WTC11 (cell line): Measurements from ENCODE around the gene LDLRAD4. TPM values are rescaled to one million over a fixed set of nuclear protein-coding genes. Genes with fewer than 3 reads are reported as not detected.

ENCODE experiments used
- ATAC-seq: fragments of 200-7000 bp; cut with Tn5 transposase; 2 replicates; pipeline ENCODE4 v1.10.0; 2021; ENCODE audit warnings: mild to moderate bottlenecking, moderate library complexity
- CTCF ChIA-PET: fragments of 300-600 bp; sonication (Branson Sonifier 250); formaldehyde crosslinking; loops from one replicate; lab custom pipeline; 2021; ENCODE audit warnings: antibody characterized with exemption; lab: Charles Lee
- POLR2A ChIA-PET: fragments of 350-600 bp; sonication (Branson Sonifier 250); formaldehyde crosslinking; loops from one replicate; lab custom pipeline; 2021; ENCODE audit warnings: antibody characterized with exemption; lab: Charles Lee
- DNase-seq: peaks from one replicate; pipeline ENCODE4 v3.0.0; 2021; ENCODE audit warnings: low spot score
- H3K27ac Mint-ChIP-seq: 2 replicates; pipeline ENCODE4 v1.8.0; 2021; ENCODE audit warnings: mixed read lengths
- H3K27me3 Mint-ChIP-seq: 2 replicates; pipeline ENCODE4 v1.8.0; 2021; ENCODE audit warnings: low read depth, mild to moderate bottlenecking, moderate library complexity, mixed read lengths
- H3K36me3 Mint-ChIP-seq: 2 replicates; pipeline ENCODE4 v1.8.0; 2021; ENCODE audit warnings: mixed read lengths
- H3K4me1 Mint-ChIP-seq: 2 replicates; pipeline ENCODE4 v1.8.0; 2022; ENCODE audit warnings: mixed read lengths
- H3K4me3 Mint-ChIP-seq: 2 replicates; pipeline ENCODE4 v1.8.0; 2021; ENCODE audit warnings: mild to moderate bottlenecking, moderate library complexity, mixed read lengths
- H3K9me3 Mint-ChIP-seq: 2 replicates; pipeline ENCODE4 v1.8.0; 2021; ENCODE audit warnings: mixed read lengths
- ATF6 ChIP-seq: sonication (generic); formaldehyde crosslinking; IDR thresholded peaks from 2 replicates; pipeline ENCODE4 v1.8.1; 2023; ENCODE audit warnings: mild to moderate bottlenecking, missing genetic modification reagents
- CREB1 ChIP-seq: sonication (generic); formaldehyde crosslinking; IDR thresholded peaks from 2 replicates; pipeline ENCODE4 v1.8.0; 2023; ENCODE audit warnings: mild to moderate bottlenecking, missing genetic modification reagents
- FOXP1 ChIP-seq: sonication (generic); formaldehyde crosslinking; IDR thresholded peaks from 2 replicates; pipeline ENCODE4 v1.8.0; 2022; ENCODE audit warnings: missing genetic modification reagents, mild to moderate bottlenecking, moderate library complexity, borderline replicate concordance
- GABPB1 ChIP-seq: sonication (generic); formaldehyde crosslinking; IDR thresholded peaks from 2 replicates; pipeline ENCODE4 v1.8.1; 2023; ENCODE audit warnings: mild to moderate bottlenecking, missing genetic modification reagents
- HMGA2 ChIP-seq: fragments of 250-450 bp; sonication (Bioruptor Pico); IDR thresholded peaks from 2 replicates; pipeline ENCODE4 v1.4.0; 2021; ENCODE audit warnings: mild to moderate bottlenecking, moderate library complexity
- IRF2 ChIP-seq: sonication (generic); formaldehyde crosslinking; IDR thresholded peaks from 2 replicates; pipeline ENCODE4 v1.8.0; 2022; ENCODE audit warnings: low read depth, missing genetic modification reagents, borderline replicate concordance
- JAZF1 ChIP-seq: fragments of 250-450 bp; sonication (Bioruptor Pico); IDR thresholded peaks from 2 replicates; pipeline ENCODE4 v1.9.0; 2021; ENCODE audit warnings: moderate library complexity, mild to moderate bottlenecking, inconsistent platforms
- NR2C2 ChIP-seq: sonication (generic); formaldehyde crosslinking; IDR thresholded peaks from 2 replicates; pipeline ENCODE4 v1.8.0; 2022; ENCODE audit warnings: mild to moderate bottlenecking, missing genetic modification reagents
- PREB ChIP-seq: sonication (generic); formaldehyde crosslinking; IDR thresholded peaks from 2 replicates; pipeline ENCODE4 v1.8.1; 2022; ENCODE audit warnings: mild to moderate bottlenecking, missing genetic modification reagents, moderate library complexity, borderline replicate concordance
- RELA ChIP-seq: sonication (generic); formaldehyde crosslinking; IDR thresholded peaks from 2 replicates; pipeline ENCODE4 v1.8.1; 2022; ENCODE audit warnings: missing genetic modification reagents, mild to moderate bottlenecking, borderline replicate concordance
- RORB ChIP-seq: fragments of 250-450 bp; sonication (Bioruptor Pico); IDR thresholded peaks from 2 replicates; pipeline ENCODE4 v1.9.0; 2021; ENCODE audit warnings: mild to moderate bottlenecking
- SMAD3 ChIP-seq: sonication (generic); formaldehyde crosslinking; IDR thresholded peaks from 2 replicates; pipeline ENCODE4 v1.8.0; 2022; ENCODE audit warnings: missing genetic modification reagents, mild to moderate bottlenecking, borderline replicate concordance
- SMAD4 ChIP-seq: sonication (generic); formaldehyde crosslinking; IDR thresholded peaks from 2 replicates; pipeline ENCODE4 v1.8.0; 2022; ENCODE audit warnings: mild to moderate bottlenecking, missing genetic modification reagents
- TEAD1 ChIP-seq: sonication (generic); formaldehyde crosslinking; IDR thresholded peaks from 2 replicates; pipeline ENCODE4 v1.8.0; 2022; ENCODE audit warnings: mild to moderate bottlenecking, missing genetic modification reagents
- USF2 ChIP-seq: sonication (generic); formaldehyde crosslinking; IDR thresholded peaks from 2 replicates; pipeline ENCODE4 v1.8.1; 2023; ENCODE audit warnings: mild to moderate bottlenecking, missing genetic modification reagents, moderate library complexity
- ZBTB21 ChIP-seq: sonication (generic); formaldehyde crosslinking; IDR thresholded peaks from 2 replicates; pipeline ENCODE4 v1.8.1; 2023; ENCODE audit warnings: mild to moderate bottlenecking, missing genetic modification reagents, borderline replicate concordance
- ZNF121 ChIP-seq: sonication (generic); formaldehyde crosslinking; IDR thresholded peaks from 2 replicates; pipeline ENCODE4 v1.8.0; 2023; ENCODE audit warnings: missing genetic modification reagents
- ZNF263 ChIP-seq: sonication (generic); formaldehyde crosslinking; IDR thresholded peaks from 2 replicates; pipeline ENCODE4 v1.8.1; 2022; ENCODE audit warnings: low read depth, mild to moderate bottlenecking, moderate library complexity, missing genetic modification reagents
- ZNF396 ChIP-seq: fragments of 250-450 bp; sonication (Bioruptor Pico); IDR thresholded peaks from 2 replicates; pipeline ENCODE4 v1.8.0; 2021; ENCODE audit warnings: mild to moderate bottlenecking, moderate library complexity, borderline replicate concordance
- ZNF512 ChIP-seq: sonication (generic); formaldehyde crosslinking; IDR thresholded peaks from 2 replicates; pipeline ENCODE4 v1.8.1; 2022; ENCODE audit warnings: missing genetic modification reagents, borderline replicate concordance
- total RNA-seq: library from RNA; stranded (reverse); gene quantifications from 3 replicates; pipeline ENCODE4 v1.2.3, GENCODE V29; 2021
- TF ChIP-seq, protein P1 (sequence below): sonication (generic); formaldehyde crosslinking; conservative IDR thresholded peaks from 2 replicates; pipeline ENCODE4 v1.8.1; 2022; ENCODE audit warnings: mild to moderate bottlenecking, missing genetic modification reagents
- TF ChIP-seq, protein P2 (sequence below): sonication (generic); formaldehyde crosslinking; IDR thresholded peaks from 2 replicates; pipeline ENCODE4 v1.8.1; 2022; ENCODE audit warnings: low read depth, missing genetic modification reagents, borderline replicate concordance
- TF ChIP-seq, protein P3 (sequence below): fragments of 250-450 bp; sonication (Bioruptor Pico); IDR thresholded peaks from 2 replicates; pipeline ENCODE4 v1.9.0; 2021; ENCODE audit warnings: mild to moderate bottlenecking, borderline replicate concordance

The LDLRAD4 gene
- total RNA-seq, 1 experiment from 2014 or later: 6.2 TPM

DNA sequence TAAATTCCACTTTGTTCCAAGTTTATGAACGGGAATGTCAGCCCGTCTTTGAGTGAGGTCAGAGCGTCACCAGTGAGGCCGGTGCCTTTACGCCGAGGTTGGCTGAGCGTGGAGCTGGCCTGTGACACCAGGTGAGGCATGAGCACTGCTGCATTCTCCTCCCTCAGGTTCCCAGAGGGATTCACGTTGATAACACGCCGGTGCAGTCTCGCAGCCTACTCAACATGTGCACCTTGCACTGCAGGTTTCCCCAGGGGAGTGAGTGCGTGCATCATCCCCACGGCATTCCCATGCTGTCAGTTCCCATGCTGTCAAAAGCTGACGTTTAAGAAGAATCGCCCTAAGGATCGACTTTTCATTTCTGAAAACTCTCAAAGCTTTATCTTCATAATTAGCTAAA, 213.3 kb downstream of the LDLRAD4 start:
- ATAC-seq (no peak), DNase-seq (no peak)
- TF ChIP-seq USF2 (CRISPR knock-in tag) (no peak), RORB (no peak), ZNF512 (CRISPR knock-in tag) (no peak), IRF2 (no peak), RELA (no peak)
- TF ChIP-seq, protein P1, sequence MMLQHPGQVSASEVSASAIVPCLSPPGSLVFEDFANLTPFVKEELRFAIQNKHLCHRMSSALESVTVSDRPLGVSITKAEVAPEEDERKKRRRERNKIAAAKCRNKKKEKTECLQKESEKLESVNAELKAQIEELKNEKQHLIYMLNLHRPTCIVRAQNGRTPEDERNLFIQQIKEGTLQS: no peak
- Mint-ChIP-seq H3K27me3 (no peaks in the 10 kb centered on the region), H3K9me3 (no peaks in the 10 kb centered on the region), H3K27ac (no peak overlapping the region), H3K4me1 (peaks cover 30% of the 10 kb centered on the region), H3K4me3 (no peak overlapping the region), H3K36me3 (no peaks in the 10 kb centered on the region)
- ChIA-PET CTCF (no interaction called here), POLR2A (no interaction called here)

GRCh38 chr18:13433125-13433524, 214.6 kb downstream of the LDLRAD4 start:
- ChIA-PET POLR2A (no interaction called here), CTCF (no interaction called here)
- Mint-ChIP-seq H3K27me3 (no peaks in the 10 kb centered on the region), H3K36me3 (no peaks in the 10 kb centered on the region), H3K27ac (no peak overlapping the region), H3K4me1 (peaks cover 33% of the 10 kb centered on the region), H3K9me3 (no peaks in the 10 kb centered on the region), H3K4me3 (no peak overlapping the region)
- DNase-seq (no peak), ATAC-seq (no peak)
- no peak for TF ChIP-seq TEAD1 (CRISPR knock-in tag)
- no peak for TF ChIP-seq ZNF121 (CRISPR knock-in tag)
- no peak for TF ChIP-seq ZNF263 (CRISPR knock-in tag)
- no peak for TF ChIP-seq GABPB1 (CRISPR knock-in tag)
- no peak for TF ChIP-seq SMAD4

DNA sequence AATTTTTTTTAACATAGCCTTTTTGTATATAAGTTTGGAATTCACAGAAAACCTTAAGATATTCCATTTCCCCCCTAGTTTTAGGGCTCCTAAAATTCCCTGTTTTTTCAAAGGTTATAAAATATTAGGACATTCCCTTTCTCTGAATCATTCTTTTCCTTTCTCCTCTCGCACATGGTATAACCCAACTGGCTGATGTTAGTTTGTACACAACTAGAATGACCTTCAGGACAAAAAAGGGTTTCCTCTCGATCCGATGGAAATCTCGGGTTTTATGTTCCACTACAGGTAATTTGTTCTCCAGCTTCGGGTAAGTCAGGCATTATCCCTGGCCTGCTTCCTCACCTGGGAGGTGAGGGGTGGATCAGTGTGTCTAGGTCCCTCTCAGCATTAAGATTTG, 215.1 kb downstream of the LDLRAD4 start:
- CTCF ChIA-PET: interaction anchor here (0.7 kb wide), 1 partner anchor 321 kb away, joined by 5 read pairs; no protein-coding TSS in a partner anchor
- no peaks in the 10 kb centered on the region for H3K36me3 Mint-ChIP-seq
- POLR2A ChIA-PET: no interaction called here
- ATAC-seq: no peak
- H3K27ac Mint-ChIP-seq: no peak overlapping the region
- H3K27me3 Mint-ChIP-seq: no peaks in the 10 kb centered on the region
- peaks cover 32% of the 10 kb centered on the region for H3K4me1 Mint-ChIP-seq
- no peak for DNase-seq
- H3K9me3 Mint-ChIP-seq: no peaks in the 10 kb centered on the region
- no peak overlapping the region for H3K4me3 Mint-ChIP-seq
- TF ChIP-seq SMAD3 (no peak), JAZF1 (CRISPR knock-in tag) (no peak), CREB1 (CRISPR knock-in tag) (no peak), ZNF396 (CRISPR knock-in tag) (no peak), NR2C2 (no peak), HMGA2 (CRISPR knock-in tag) (no peak), ZBTB21 (no peak), ATF6 (CRISPR knock-in tag) (no peak), FOXP1 (no peak), PREB (CRISPR knock-in tag) (no peak)
- TF ChIP-seq, protein P2, sequence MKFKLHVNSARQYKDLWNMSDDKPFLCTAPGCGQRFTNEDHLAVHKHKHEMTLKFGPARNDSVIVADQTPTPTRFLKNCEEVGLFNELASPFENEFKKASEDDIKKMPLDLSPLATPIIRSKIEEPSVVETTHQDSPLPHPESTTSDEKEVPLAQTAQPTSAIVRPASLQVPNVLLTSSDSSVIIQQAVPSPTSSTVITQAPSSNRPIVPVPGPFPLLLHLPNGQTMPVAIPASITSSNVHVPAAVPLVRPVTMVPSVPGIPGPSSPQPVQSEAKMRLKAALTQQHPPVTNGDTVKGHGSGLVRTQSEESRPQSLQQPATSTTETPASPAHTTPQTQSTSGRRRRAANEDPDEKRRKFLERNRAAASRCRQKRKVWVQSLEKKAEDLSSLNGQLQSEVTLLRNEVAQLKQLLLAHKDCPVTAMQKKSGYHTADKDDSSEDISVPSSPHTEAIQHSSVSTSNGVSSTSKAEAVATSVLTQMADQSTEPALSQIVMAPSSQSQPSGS (CRISPR knock-in tag): no peak
- TF ChIP-seq, protein P3, sequence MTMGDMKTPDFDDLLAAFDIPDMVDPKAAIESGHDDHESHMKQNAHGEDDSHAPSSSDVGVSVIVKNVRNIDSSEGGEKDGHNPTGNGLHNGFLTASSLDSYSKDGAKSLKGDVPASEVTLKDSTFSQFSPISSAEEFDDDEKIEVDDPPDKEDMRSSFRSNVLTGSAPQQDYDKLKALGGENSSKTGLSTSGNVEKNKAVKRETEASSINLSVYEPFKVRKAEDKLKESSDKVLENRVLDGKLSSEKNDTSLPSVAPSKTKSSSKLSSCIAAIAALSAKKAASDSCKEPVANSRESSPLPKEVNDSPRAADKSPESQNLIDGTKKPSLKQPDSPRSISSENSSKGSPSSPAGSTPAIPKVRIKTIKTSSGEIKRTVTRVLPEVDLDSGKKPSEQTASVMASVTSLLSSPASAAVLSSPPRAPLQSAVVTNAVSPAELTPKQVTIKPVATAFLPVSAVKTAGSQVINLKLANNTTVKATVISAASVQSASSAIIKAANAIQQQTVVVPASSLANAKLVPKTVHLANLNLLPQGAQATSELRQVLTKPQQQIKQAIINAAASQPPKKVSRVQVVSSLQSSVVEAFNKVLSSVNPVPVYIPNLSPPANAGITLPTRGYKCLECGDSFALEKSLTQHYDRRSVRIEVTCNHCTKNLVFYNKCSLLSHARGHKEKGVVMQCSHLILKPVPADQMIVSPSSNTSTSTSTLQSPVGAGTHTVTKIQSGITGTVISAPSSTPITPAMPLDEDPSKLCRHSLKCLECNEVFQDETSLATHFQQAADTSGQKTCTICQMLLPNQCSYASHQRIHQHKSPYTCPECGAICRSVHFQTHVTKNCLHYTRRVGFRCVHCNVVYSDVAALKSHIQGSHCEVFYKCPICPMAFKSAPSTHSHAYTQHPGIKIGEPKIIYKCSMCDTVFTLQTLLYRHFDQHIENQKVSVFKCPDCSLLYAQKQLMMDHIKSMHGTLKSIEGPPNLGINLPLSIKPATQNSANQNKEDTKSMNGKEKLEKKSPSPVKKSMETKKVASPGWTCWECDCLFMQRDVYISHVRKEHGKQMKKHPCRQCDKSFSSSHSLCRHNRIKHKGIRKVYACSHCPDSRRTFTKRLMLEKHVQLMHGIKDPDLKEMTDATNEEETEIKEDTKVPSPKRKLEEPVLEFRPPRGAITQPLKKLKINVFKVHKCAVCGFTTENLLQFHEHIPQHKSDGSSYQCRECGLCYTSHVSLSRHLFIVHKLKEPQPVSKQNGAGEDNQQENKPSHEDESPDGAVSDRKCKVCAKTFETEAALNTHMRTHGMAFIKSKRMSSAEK (CRISPR knock-in tag): no peak
